ENCODE data around the gene STK16. TPM values are rescaled to one million over a fixed set of nuclear protein-coding genes. Genes with fewer than 3 reads are reported as not detected.

Gene STK16
- total and polyA plus RNA-seq, 2 of the 13 experiments (the other 11 are each of a cell fraction or from before 2014, with no cell fraction given), result 28.0 to 50.9 TPM

GRCh38 chr2:219249203-219249980, 4.1 kb downstream of the STK16 start (continued):
- TF ChIP-seq ZBTB4 (CRISPR knock-in tag; IDR thresholded peaks at IDR 0.05; ENCODE audit: borderline replicate concordance) (no peak), PRMT3 (CRISPR knock-in tag; IDR thresholded peaks at IDR 0.05; ENCODE audit: borderline replicate concordance, low read depth) (peak; percentile 45; the same call in 1 of the 2 replicates), ZNF790 (CRISPR knock-in tag; IDR thresholded peaks at IDR 0.05; ENCODE audit: borderline replicate concordance) (no peak), POGZ (CRISPR knock-in tag; IDR thresholded peaks at IDR 0.05) (no peak), ZNF263 (CRISPR knock-in tag; IDR thresholded peaks at IDR 0.05) (no peak), ZNF800 (CRISPR knock-in tag; IDR thresholded peaks at IDR 0.05) (peak; percentile 51; the same call in 1 of the 2 replicates), HOXA7 (CRISPR knock-in tag; IDR thresholded peaks at IDR 0.05) (no peak), ISL2 (CRISPR knock-in tag; IDR thresholded peaks at IDR 0.05) (peak; percentile 71), ZNF280D (CRISPR knock-in tag; IDR thresholded peaks at IDR 0.05) (peak; percentile 88; the same call in 1 of the 2 replicates), HNRNPK (IDR thresholded peaks at IDR 0.05; ENCODE audit: low read depth, low read length, poor library complexity, severe bottlenecking) (no peak), PAWR (CRISPR knock-in tag; IDR thresholded peaks at IDR 0.05; ENCODE audit: borderline replicate concordance) (no peak), ZNF605 (CRISPR knock-in tag; IDR thresholded peaks at IDR 0.05) (peak; percentile 97), TP53 (CRISPR knock-in tag; conservative IDR thresholded peaks at IDR 0.05) (no peak), ZNF768 (CRISPR knock-in tag; IDR thresholded peaks at IDR 0.05) (peak; percentile 78; the same call in 1 of the 2 replicates), ZNF367 (CRISPR knock-in tag; IDR thresholded peaks at IDR 0.05; ENCODE audit: borderline replicate concordance) (no peak), ZKSCAN5 (CRISPR knock-in tag; IDR thresholded peaks at IDR 0.05) (peak; percentile 64; the same call in 1 of the 2 replicates), ATF4 (CRISPR knock-in tag; IDR thresholded peaks at IDR 0.05) (0 out of 4 replicates have a peak, but pooled peaks of 1 of the 2 experiments have one; percentile 37), ATM (IDR thresholded peaks at IDR 0.05; ENCODE audit: borderline replicate concordance) (no peak)
